Fibroblast of skin of left biceps (primary cell): Measurements from ENCODE around the gene TBC1D8B.

Experiments used
- DNase-seq, 2 experiments: peaks; one replicate each; pipeline ENCODE4 v3.0.0-alpha.2; 2013; ENCODE audit warnings: low read depth in 2 of 2

Gene TBC1D8B

DNA sequence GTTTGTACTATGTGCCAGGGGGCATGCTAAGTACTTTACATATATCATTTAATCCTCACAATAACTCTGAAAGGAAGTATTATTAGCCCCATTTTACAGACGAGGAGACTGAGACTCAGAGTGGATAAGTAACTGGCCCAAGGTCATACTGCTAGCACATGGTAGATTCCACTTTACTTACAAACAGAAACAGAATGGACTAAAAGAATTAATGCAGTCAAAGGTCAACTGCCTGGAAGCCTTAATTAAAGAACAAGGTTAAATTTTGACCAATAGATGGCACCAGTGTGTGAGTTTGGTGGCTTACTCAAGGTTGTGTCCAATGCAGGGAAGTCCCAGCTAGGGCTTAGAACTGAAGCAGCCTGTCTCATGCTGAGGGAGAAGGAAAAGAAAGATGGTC is 96.0 kb downstream of the TBC1D8B start:
- no peak for DNase-seq

DNA sequence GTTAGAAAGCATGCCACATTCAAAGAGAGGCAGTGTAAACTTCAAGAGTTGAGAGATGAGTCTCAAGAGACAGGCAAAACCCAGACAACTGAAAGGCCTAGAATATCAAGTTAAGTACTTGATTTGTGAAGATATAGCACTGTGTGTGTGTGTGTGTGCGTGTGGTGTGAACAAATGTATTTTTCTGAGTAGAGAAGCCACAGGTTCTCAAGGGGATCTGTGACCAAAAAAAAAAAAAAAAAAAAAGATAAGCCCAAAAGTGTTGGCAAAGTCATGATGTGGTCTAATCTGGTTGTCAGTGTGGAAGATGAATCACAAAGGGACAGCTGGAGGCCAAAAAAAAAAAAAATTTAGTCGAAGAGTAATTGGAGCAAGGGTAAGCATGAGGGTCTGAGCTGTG is 96.8 kb downstream of the TBC1D8B start:
- DNase-seq, result no peak

DNA sequence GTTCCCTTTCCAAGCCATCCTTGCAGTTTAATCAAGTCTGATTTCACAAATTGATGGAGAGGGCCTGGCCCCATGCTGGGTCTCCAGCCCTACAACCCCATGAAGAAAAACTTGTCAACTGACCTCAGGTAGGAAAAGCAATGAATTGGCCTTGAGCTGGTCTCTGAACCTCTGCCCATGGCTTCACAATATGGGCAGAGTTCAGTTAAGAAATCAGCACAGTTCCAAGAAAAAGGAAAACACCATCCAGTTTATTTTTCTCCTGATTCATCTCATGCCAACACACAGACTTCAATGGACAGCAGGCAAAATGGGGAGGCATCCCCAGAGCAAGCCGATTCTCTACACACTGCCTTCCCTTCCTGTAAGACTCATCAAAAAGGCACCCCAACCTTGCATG is 97.4 kb downstream of the TBC1D8B start:
- DNase-seq, result no peak

DNA sequence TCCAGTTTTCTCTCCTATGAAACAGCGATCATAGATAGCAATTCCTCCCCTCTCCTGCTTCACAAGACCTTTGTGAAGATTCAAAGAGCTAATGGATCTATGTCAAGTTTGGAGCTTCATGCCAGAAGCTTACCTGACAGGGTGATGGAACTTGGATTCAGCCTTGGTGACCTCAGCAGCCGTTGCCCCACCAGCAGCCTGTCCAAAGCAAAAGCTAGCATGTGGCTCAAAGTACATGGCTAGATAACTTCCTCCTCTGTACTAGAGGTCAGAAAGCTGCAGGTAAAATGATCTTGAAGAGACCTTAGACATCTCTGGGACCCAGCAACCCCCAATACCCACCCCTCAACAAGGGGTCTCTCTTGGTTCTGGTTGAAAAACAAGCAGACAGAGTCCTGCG is 98.9 kb downstream of the TBC1D8B start:
- DNase-seq, result no peak

DNA sequence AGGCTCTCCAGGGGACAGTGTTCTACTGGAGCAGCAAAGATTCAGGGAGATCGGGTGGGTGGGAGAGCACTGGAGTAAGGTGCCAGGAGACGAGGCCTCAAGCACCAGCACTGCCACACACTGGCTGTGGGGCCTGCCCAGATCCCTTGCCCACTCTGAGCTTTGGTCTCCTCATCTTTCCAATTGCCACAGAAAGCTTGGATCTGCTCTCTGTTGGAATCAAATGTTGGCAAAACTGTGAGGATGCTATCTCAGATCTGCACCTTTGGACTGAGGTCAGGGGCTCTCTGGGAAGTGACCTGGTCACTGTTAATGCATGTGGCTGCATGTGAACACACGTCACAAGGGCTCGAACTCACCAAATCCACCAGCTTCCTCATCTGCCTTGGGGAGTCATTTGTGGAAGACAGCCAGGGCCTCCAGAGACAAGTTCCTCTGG is 99.3 kb downstream of the TBC1D8B start:
- no peak for DNase-seq

DNA sequence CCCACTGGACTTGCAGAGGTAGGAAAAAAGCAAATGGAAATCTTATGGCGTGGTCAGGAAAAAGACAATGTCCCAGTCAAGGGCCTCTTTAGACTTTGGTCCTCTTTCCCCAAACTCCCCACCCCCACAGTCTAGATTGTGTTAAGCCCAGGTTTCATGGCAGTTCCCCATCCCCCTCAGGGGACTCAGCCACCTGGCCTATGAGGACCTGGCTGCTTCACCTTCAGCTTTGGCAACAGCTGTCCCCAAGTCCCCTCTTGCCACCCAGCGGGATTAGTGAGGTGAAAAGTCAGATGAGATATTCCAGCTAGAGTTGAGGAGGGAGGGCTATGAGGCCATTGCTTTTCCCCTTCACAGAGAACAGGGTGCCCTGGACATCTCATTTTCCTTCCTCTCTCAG is 100.2 kb downstream of the TBC1D8B start:
- no peak for DNase-seq

DNA sequence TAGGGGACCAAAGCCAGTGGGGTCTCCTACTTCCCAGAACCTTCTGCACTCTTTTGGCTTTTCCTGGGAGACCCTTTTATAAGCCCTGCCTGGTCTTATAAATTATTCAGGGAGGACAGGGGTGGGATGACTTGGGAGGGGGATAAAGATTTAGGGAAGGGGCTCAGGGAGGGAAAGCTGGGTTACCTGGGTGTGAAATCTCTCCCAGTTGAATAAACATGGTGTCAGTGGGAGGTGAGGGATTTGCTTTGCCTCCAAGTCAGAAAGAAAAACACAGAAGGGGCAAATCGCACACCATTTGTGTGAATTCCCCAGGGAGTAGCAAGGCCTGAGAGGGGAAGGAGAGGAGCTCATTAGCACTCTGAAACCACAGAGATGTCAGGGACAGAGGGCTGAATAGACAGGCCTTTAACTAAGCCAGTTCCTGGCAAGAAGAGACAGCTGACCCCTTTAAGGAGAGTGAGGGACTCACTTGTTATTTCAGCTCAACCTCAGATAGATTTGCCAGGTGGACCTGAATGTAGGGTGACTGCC is 100.9 kb downstream of the TBC1D8B start, which contains the start of gene RIPPLY1:
RIPPLY1 (minus strand) TSS at position 51 of the 534 bp plus-strand sequence. CDS start 54 bp downstream, outside the sequence.
- no peak for DNase-seq

DNA sequence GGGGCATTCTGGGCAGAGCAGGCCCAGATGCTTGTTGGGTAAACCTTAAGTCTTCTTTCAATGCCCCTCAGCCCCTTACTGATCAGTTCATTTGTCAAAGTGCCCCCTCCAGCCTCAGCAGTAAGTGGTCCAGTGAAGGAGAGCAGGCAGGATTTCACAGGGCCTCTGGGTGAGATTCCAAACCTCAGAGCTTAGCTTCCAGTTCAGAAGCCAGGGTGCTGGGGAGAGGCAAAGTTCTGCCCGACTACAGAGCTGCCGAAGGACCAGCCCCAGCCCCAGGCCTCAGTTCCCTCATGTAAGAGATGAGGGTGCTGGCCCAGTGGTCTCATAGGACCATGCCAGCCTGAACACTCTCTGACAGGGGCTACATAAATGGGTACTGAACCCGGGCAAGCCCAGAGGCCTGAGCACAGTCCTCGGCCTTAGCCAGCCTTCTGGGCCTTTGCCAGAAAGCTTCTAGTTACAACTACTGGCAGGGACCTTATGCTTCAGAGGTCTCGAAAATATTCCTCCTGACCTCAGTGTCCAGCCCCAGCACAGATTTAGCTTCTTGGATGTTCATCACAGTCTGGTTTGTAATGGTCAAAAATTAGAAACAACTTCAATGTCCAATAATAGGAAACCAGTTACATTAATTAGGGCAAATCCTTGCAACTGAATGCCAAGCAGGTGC is 101.5 kb downstream of the TBC1D8B start:
- DNase-seq, result no peak

DNA sequence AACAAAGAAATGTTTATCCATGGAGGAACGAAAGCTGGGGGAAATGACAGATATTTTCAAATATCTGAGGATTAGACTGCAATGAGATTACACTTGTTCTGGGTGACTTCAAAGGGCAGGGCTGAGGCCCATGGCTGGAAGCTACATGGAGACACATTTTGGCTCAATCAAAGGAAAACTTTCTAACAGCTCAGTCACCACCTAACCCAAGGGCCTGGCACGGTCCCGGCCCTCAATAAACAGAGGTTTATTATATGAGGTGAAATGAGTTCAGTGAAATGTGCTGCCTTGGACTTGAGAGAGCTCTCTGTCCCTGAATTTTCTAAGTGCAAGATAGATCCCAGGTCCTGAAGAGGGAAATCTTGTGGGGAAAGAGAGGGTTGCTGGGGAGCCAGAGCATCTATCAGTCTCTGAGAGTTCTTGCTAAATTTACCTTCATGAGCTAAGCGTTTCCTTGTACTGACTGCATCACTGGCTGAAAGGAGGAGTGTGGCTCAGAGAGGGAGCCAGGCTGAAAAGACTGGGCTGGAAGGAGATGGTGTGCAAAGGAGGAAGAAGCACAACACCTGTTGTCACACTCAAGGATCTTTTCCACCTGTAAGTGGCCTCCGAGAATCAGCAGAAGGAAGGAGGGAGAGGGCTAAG is 102.7 kb downstream of the TBC1D8B start:
- no peak for DNase-seq

DNA sequence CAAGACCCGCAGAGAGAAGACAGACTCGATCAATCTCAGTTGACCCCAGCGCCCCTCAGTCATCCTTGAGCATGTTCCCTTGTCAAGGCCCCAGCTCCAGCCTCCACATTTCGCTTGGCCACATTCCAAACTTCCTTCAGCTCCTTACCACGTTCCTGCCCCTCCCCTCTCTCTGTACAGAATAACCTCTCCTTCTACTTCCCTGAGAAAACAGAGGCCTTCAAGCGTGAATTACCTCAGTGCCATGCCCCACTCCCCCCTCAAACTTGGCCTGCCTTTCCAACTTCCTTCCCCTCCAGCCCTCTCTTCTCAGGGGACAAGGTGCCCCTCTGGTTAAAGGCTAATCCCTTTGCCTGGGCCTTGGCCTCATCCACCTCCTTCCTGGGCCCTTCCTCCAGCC is 103.9 kb downstream of the TBC1D8B start:
- DNase-seq, result no peak

DNA sequence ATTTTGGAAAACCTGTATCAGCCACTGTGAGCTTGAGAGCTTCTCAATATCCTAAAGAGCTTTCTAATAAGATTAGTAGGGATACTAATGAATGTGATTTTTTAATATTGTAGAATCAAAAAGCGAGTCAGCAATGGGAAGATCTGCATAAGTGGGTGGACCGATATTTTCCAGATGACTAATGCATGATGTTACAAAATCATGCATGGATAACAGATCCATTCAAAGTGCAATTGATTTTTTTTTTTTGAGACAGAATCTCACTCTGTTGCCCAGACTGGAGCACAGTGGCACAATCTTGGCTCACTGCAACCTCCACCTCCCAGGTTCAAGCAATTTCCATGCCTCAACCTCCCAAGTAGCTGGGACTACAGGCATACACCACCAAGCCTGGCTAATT is 110.4 kb downstream of the TBC1D8B start:
- no peak for DNase-seq

DNA sequence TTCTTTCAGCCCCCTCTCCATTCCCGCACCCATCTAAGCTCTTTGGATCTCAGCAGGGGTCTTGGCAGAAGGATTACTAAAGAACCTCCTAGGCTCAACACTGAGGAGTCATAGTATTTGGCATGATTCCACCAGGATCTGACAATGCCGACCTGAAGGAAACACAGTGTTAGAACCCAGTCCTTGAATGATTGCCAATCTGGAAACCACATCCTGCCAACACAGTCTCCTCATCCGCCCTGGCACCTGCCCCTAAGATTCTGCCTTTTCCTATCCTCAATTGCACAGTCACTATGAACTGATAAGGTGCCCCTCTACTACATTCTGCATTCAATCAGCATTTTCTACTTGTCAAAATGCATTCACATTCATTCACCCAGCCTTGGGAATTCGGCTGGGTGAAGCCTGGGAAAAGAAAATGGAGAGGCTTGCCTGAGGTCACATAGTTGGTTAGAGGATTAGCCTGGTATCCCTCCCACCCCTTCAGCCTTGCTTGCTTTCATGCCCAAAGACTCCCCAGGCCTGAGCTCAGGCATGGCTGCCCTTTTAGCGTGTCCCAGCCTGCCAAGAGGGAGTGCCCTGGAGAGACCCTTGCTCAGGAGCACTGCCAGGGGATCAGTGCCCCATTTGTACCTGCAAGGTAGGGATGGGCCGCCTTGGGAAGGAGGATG is 115.5 kb downstream of the TBC1D8B start:
- no peak for DNase-seq

DNA sequence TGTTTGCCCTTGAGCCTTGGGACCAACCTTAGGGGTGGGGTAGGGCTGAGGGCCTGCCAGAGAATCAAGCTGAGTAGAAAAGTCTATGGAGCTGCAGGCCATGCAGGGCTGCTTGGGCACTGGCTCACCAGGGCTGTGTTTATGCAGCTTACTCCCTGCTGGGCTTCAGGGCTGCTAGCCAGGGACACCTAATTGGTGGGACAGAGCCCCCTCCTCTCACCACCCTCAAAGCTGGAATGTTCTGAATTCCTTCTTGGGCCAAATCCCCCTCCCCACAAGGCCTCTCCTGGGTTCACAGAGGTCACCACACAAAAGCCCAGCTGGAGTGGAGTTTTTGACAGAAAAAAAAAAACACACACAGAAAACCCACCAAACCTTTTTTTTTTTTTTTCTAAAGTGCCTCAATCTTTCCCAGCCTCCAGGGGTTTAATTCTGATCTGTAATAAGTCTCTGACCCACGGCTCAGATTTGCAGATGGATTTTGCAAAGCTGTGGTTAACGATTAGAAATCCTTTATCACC is 117.5 kb downstream of the TBC1D8B start, which contains the start of gene CLDN2:
CLDN2 (plus strand) TSS at position 471 of the 521 bp plus-strand sequence. CDS start 7,827 bp downstream, outside the sequence.
- no peak for DNase-seq

DNA sequence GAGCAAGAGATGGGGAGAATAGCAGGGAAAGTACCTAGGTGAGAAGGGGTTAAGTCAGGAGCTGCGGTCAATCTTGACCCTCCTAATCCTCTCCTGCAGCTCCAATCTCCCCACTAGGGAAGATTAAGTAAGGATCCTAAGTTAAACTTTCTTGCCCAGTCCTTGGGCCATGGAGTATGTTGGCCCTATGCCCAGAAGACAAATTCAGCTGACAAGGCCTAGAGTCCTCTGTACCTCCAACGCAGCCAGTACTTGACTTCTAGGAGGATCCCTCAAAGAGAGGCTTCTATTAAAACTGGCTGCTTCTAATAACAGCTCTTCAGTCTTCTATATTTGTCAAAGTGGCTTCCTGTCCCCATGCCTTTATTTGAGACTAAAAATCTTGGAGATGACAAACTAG is 119.2 kb downstream of the TBC1D8B start:
- DNase-seq, result no peak
